NK-92 (cell line): ENCODE results near the gene SCN4A.
"Not testable (repeated sequence)": the region's sequence is repeated elsewhere in the genome, so short reads cannot be mapped to it uniquely, and the experiment has no call there.

Experiments
- DNase-seq: peaks from one replicate; lab custom pipeline; 2025; ENCODE audit not compliant: unreplicated experiment; lab: John Stamatoyannopoulos, UW

Gene SCN4A

DNA sequence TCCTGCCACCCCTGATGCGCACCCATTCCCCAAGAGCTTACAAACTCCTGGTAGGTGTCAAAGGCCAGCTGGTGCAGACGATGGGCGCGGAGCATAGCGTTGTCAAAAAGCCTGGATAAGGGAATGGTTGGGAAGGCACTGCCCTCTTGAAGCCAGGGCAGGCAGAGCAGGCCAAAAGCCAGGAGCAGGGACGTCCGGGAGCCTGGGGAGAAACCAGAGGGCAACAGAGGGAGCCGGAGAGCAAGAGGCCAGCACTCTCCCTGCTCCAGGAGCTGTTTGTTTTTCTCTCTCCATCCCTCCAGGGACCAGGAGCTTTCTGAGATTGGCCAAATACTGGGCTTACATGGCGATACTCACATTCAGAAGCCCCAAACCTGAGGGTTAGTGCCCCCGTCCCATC, 54.4 kb downstream of the SCN4A start:
- DNase-seq: no peak

GRCh38 chr17:63917646-63918045, 55.1 kb downstream of the SCN4A start:
- DNase-seq: no peak

GRCh38 chr17:63917206-63917605, 55.5 kb downstream of the SCN4A start:
- DNase-seq: not testable (repeated sequence)

DNA sequence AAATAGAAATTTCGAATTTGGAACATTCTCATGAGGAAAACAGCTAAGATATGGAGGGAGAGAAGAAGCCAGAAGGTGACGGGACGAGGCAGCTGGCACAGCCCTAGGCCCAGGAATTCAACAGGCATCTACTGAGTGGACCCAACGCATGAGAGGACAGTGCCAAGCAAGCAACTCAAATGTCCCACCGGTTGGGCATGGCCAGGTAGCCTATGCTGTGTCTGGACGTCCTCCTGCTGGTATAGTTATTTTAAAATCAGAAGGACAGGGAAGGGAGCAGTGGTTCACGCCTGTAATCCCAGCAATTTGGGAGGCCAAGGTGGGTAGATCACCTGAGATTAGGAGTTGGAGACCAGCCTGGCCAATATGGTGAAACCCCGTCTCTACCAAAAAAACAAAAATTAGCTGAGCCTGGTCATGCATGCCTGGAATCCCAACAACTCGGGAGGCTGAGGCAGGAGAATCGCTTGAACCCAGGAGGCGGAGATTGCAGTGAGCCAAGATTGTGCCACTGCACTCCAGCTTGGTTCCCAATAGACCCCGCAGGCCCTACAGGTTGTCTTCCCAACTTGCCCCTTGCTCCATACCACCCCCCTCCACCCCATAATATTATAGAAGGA, 56.0 kb downstream of the SCN4A start:
- DNase-seq: no peak

GRCh38 chr17:63915753-63916152, 57.0 kb downstream of the SCN4A start:
- DNase-seq: not testable (repeated sequence)

GRCh38 chr17:63914471-63914870, 58.2 kb downstream of the SCN4A start:
- DNase-seq: no peak

- DNase-seq: no peak
These were observed 61.0 kb downstream of the SCN4A start for GRCh38 chr17:63911657-63912100.

- no peak for DNase-seq
These were observed 61.6 kb downstream of the SCN4A start, which contains the start of gene CSHL1 for GRCh38 chr17:63911041-63911635. Gene CSHL1 (minus strand): TSS chr17:63911258. CDS start chr17:63911196, 62 bp downstream.

DNA sequence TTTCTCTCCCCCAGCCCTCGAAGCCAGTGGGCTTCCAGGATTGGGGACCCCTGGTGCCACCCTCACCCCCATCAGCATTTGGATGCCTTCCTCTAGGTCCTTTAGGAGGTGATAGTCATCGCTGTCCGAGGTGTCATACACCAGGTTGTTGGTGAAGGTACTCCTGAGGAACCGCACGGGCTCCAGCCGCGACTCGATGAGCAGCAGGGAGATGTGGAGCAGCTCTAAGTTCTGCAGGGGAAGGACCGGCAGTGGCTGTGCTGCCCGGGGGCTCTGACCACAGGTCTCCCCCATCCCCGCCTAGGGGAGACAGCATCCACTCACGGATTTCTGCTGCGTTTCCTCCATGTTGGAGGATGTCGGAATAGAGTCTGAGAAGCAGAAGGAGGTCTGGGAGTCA, 62.6 kb downstream of the SCN4A start:
- no peak for DNase-seq

DNA sequence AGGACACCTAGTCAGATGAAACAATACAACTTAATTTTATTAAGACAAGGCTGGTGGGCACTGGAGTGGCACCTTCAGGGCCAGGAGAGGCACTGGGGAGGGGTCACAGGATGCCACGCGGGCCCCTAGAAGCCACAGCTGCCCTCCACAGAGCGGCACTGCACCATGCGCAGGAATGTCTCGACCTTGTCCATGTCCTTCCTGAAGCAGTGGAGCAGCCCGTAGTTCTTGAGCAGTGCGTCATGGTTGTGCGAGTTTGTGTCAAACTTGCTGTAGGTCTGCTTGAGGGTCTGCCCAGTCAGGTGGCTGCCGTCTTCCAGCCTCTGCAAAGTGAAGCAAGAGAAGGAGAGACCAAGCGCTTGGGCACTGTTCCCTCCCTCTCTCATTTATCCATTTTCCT, 63.1 kb downstream of the SCN4A start:
- DNase-seq: not testable (repeated sequence)

DNA sequence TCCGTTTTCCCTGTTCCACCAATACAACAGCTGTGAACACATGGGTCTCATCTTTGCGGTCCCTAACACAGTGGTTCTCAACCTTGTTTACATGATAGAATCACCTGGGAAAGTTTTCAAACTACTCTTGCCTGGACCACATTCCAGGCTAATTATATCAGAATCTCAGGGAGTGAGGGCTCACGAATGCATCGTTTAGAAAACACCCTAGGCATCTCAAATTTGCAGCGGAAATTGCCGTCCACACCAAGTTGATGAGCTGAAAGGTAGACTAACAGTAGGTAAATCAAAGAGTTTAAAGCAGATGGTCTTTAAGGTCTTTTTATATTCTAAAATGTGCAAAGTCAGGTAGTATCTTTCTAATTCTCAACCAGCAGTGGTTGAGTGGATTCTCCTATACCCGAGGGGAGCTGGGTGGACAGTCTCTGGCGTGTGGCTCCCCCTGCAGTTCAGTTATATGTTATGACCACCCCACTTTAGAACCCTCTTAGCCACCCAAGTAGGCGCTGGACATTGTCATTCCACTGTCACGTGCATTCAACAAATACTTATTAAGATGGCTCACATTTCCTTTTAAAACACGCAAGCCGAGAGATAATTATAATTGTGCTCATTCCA, 65.4 kb downstream of the SCN4A start:
- DNase-seq: not testable (repeated sequence)

- not testable (repeated sequence) for DNase-seq
These were observed 67.9 kb downstream of the SCN4A start for GRCh38 chr17:63904796-63905195.

- DNase-seq: not testable (repeated sequence)
These were observed 68.9 kb downstream of the SCN4A start for GRCh38 chr17:63903787-63904201.

- DNase-seq: not testable (repeated sequence)
These were observed 70.7 kb downstream of the SCN4A start for GRCh38 chr17:63901971-63902370.

- DNase-seq: not testable (repeated sequence)
These were observed 73.6 kb downstream of the SCN4A start for GRCh38 chr17:63898899-63899798.

GRCh38 chr17:63896524-63897354, 76.0 kb downstream of the SCN4A start, which contains the start of gene CSH1:
Gene CSH1 (minus strand): TSS chr17:63896574. CDS start chr17:63896511, 63 bp downstream.
- DNase-seq: not testable (repeated sequence)

GRCh38 chr17:63894821-63895220, 77.9 kb downstream of the SCN4A start:
- DNase-seq: not testable (repeated sequence)

DNA sequence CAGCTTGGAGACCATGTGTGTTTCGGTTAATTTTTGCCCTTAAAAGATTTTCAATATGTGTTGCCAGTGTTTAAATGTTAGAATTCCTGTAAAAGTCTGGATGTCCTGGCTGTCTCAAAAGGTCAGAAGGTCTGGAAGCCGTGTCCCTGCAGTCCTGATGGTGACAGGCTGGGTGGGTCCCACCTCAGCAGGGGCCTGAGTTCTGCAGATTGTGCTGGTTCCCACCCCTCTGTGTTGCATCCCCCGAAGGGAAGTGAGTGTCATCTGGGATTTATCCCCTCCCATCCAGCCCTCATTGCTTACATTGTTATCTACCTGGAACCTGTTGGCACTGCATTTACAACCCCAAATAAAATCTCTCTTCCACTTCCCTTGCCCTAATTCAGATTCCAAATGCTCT, 78.7 kb downstream of the SCN4A start:
- not testable (repeated sequence) for DNase-seq

DNA sequence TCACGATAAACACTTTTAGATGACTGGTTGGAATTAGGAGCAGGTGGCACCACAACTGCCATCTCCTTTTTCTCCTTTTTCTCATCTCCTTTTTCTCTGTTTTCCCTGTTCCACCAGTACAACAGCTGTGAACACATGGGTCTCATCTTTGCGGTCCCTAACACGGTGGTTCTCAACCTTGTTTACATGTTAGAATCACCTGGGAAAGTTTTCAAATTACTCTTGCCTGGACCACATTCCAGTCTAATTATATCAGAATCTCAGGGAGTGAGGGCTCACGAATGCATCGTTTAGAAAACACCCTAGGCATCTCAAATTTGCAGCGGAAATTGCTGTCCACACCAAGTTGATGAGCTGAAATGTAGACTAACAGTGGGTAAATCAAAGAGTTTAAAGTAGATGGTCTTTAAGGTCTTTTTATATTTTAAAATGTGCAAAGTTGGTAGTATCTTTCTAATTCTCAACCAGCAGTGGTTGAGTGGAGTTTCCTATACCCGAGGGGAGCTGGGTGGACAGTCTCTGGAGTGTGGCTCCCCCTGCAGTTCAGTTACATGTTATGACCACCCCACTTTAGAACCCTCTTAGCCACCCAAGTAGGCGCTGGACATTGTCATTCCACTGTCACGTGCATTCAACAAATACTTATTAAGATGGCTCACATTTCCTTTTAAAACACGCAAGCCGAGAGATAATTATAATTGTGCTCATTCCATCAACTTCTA, 80.2 kb downstream of the SCN4A start:
- DNase-seq: not testable (repeated sequence)
